Measurements from ENCODE around the gene C11orf68. TPM values are rescaled to one million over a fixed set of nuclear protein-coding genes. Genes with fewer than 3 reads are reported as not detected.
A peak's percentile ranks its signal among the peaks of the same experiment; 100 is the strongest.

The C11orf68 gene
- total RNA-seq, 1 donor from 2014 or later, result 27.2 TPM

DNA sequence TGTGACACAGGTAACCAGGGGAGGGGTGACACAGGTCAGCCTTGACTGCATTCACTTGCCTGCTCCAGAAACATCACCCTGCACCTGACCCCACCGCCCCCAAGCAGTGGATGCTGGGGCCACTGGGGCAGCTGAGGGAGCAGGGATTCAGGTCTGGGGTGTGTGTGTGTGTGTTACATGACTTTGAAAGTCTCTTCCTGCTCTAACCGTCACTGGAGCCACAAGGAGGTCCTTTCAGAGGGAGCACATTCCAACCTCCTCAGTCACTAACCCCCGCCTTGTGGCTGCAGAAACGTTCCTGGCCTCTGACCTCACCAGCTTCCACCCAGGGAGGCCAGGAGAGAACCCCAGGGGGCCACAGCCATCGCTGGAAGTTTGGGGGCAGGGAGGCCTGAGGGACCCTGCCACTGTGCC is 15.8 kb downstream of the C11orf68 start:
- H3K4me3 Mint-ChIP-seq, result peak overlapping the region; percentile 49
- no peak for DNase-seq (ENCODE audit: low read depth, low spot score)
- H3K9me3 Mint-ChIP-seq, result no peaks in the 10 kb centered on the region
- peaks cover 35% of the 10 kb centered on the region for H3K4me1 Mint-ChIP-seq
- peak overlapping the region; percentile 83 for H3K27ac Mint-ChIP-seq (ENCODE audit: unreplicated experiment)
- TF ChIP-seq, protein P1, sequence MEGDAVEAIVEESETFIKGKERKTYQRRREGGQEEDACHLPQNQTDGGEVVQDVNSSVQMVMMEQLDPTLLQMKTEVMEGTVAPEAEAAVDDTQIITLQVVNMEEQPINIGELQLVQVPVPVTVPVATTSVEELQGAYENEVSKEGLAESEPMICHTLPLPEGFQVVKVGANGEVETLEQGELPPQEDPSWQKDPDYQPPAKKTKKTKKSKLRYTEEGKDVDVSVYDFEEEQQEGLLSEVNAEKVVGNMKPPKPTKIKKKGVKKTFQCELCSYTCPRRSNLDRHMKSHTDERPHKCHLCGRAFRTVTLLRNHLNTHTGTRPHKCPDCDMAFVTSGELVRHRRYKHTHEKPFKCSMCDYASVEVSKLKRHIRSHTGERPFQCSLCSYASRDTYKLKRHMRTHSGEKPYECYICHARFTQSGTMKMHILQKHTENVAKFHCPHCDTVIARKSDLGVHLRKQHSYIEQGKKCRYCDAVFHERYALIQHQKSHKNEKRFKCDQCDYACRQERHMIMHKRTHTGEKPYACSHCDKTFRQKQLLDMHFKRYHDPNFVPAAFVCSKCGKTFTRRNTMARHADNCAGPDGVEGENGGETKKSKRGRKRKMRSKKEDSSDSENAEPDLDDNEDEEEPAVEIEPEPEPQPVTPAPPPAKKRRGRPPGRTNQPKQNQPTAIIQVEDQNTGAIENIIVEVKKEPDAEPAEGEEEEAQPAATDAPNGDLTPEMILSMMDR (conservative IDR thresholded peaks at IDR 0.05), result no peak
- H3K36me3 Mint-ChIP-seq (ENCODE audit: low read depth), result no peaks in the 10 kb centered on the region
- peaks cover 47% of the 10 kb centered on the region for H3K27me3 Mint-ChIP-seq (ENCODE audit: low read depth)

- H3K27ac Mint-ChIP-seq (ENCODE audit: unreplicated experiment), result no peak overlapping the region
- no peaks in the 10 kb centered on the region for H3K9me3 Mint-ChIP-seq
- H3K27me3 Mint-ChIP-seq (ENCODE audit: low read depth), result peaks cover 57% of the 10 kb centered on the region
- no peaks in the 10 kb centered on the region for H3K36me3 Mint-ChIP-seq (ENCODE audit: low read depth)
- H3K4me1 Mint-ChIP-seq, result peaks cover 35% of the 10 kb centered on the region
- peak overlapping the region; percentile 78 for H3K4me3 Mint-ChIP-seq
- TF ChIP-seq, protein P1 (conservative IDR thresholded peaks at IDR 0.05), result no peak
- DNase-seq (ENCODE audit: low read depth, low spot score), result no peak
These were observed 18.0 kb downstream of the C11orf68 start for GRCh38 chr11:65900899-65901180.

GRCh38 chr11:65900125-65900898 is 18.6 kb downstream of the C11orf68 start, which contains the start of gene FOSL1:
TSS of gene FOSL1 (minus strand) at chr11:65900388. CDS start at chr11:65900339, 49 bp downstream.
- Mint-ChIP-seq H3K27me3 (ENCODE audit: low read depth) (peaks cover 62% of the 10 kb centered on the region), H3K36me3 (ENCODE audit: low read depth) (no peaks in the 10 kb centered on the region), H3K4me3 (peak within 1 kb of the TSS; percentile 78), H3K27ac (ENCODE audit: unreplicated experiment) (no peak within 1 kb of the TSS), H3K9me3 (no peaks in the 10 kb centered on the region), H3K4me1 (peaks cover 35% of the 10 kb centered on the region)
- TF ChIP-seq, protein P1 (conservative IDR thresholded peaks at IDR 0.05), result no peak
- peak; percentile 46 for DNase-seq (ENCODE audit: low read depth, low spot score)

DNA sequence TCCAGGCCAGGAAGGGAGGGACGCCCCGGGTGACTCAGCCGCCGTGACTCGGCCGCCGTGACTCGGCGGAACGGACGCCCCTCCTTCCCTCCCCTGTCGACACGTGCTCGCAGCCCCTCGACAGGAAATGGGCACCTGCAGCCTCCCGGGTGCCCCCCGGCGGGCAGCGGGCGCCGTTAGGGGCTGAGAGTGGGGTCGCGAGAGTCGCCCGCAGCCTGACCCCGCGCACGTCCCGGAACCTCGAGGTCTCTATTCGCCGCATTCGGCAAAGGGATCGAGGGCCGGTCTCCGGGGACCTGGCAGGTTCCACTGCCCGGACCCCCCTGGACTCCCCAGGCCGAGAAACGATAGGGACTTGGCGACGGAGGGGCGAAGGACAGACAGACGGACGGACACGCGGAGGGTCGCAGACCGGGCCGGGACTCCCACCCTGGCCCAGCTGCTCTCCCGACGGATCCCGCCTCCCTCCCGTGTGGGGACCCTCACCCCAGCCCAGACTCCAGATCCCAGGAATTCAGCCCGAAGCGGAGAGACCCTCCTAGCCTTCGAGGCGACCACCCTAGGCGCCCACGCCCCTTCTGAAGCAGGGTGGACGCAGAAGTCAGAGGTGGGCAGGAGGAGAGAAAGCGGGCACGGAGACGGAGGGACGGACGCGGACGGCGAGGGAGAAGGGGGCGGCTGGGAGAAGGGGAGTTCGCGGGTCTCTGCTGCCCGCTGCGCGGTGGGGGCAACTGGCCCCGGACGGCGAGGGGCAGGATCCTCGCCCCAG is 19.3 kb downstream of the C11orf68 start:
- peak overlapping the region; percentile 57 for H3K4me3 Mint-ChIP-seq
- no peaks in the 10 kb centered on the region for H3K9me3 Mint-ChIP-seq
- TF ChIP-seq, protein P1 (conservative IDR thresholded peaks at IDR 0.05), result no peak
- H3K27ac Mint-ChIP-seq (ENCODE audit: unreplicated experiment), result no peak overlapping the region
- H3K36me3 Mint-ChIP-seq (ENCODE audit: low read depth), result no peaks in the 10 kb centered on the region
- H3K4me1 Mint-ChIP-seq, result peaks cover 35% of the 10 kb centered on the region
- H3K27me3 Mint-ChIP-seq (ENCODE audit: low read depth), result peaks cover 64% of the 10 kb centered on the region
- DNase-seq (ENCODE audit: low read depth, low spot score), result no peak

DNA sequence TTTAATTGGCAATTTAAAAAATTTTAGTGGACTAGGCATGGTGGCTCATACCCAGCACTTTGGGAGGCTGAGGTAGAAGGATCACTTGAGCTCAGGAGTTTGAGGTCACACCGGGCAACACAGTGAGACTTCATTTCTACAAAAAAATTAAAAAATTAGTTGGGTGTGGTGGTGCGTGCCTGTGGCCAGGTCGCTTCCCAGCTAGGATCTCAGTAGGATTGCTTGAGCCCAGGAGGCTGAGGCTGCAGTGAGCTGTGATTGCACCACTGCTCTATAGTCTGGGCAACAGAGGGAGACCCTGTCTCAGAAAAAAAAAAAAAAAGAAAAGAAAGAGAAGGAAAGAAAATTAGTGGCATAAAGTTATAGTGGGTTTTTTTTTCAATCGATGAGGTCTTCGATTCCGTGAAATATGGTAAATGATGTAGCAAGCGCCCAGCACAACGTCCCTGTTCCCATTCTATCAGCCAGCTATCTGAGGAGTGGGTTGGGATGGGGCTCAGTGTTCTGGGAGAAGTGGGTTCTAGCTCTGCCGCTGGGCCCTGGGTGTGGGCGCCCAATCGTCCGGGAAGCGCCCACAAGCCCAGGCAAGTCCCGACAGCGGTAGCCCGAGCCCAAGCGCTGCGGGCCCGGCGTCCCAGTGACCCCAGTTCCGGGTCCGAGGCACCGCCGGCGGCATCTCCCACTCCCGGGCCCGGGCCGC is 20.1 kb downstream of the C11orf68 start:
- H3K9me3 Mint-ChIP-seq, result no peaks in the 10 kb centered on the region
- no peak overlapping the region for H3K27ac Mint-ChIP-seq (ENCODE audit: unreplicated experiment)
- H3K36me3 Mint-ChIP-seq (ENCODE audit: low read depth), result no peaks in the 10 kb centered on the region
- DNase-seq (ENCODE audit: low read depth, low spot score), result no peak
- H3K4me3 Mint-ChIP-seq, result peak overlapping the region; percentile 87
- peaks cover 60% of the 10 kb centered on the region for H3K27me3 Mint-ChIP-seq (ENCODE audit: low read depth)
- peaks cover 34% of the 10 kb centered on the region for H3K4me1 Mint-ChIP-seq
- TF ChIP-seq, protein P1 (conservative IDR thresholded peaks at IDR 0.05), result no peak
